GM19238 (cell line): Measurements from ENCODE around the gene EEF1AKMT2.
"Not testable (repeated sequence)": the region's sequence is repeated elsewhere in the genome, so short reads cannot be mapped to it uniquely, and the experiment has no call there.

Experiments used
- DNase-seq: peaks from one replicate; pipeline ENCODE4 v3.0.0; 2011; ENCODE audit warnings: low spot score; ENCODE audit not compliant: insufficient read length

Gene EEF1AKMT2

GRCh38 chr10:124756156-124756903, 35.4 kb downstream of the EEF1AKMT2 start:
- no peak for DNase-seq

GRCh38 chr10:124755581-124755980, 36.1 kb downstream of the EEF1AKMT2 start:
- no peak for DNase-seq

- no peak for DNase-seq
Measured at GRCh38 chr10:124754227-124754626, 37.5 kb downstream of the EEF1AKMT2 start.

GRCh38 chr10:124748953-124749645, 42.6 kb downstream of the EEF1AKMT2 start:
- DNase-seq, result no peak

- DNase-seq, result no peak
Measured at GRCh38 chr10:124748166-124748565, 43.5 kb downstream of the EEF1AKMT2 start.

- no peak for DNase-seq
Measured at GRCh38 chr10:124747745-124748144, 43.9 kb downstream of the EEF1AKMT2 start.

GRCh38 chr10:124746992-124747391, 44.7 kb downstream of the EEF1AKMT2 start:
- no peak for DNase-seq

GRCh38 chr10:124746447-124746846, 45.2 kb downstream of the EEF1AKMT2 start:
- DNase-seq, result not testable (repeated sequence)

- DNase-seq, result no peak
Measured at GRCh38 chr10:124745673-124746072, 46.0 kb downstream of the EEF1AKMT2 start.

GRCh38 chr10:124745252-124745651, 46.4 kb downstream of the EEF1AKMT2 start:
- no peak for DNase-seq

- peak; percentile 81 for DNase-seq
Measured at GRCh38 chr10:124744102-124745050, 47.3 kb downstream of the EEF1AKMT2 start, which contains the start of gene FAM53B. FAM53B (minus strand) TSS chr10:124744378; CDS start chr10:124706713, 37,665 bp downstream.

GRCh38 chr10:124743191-124744101, 48.2 kb downstream of the EEF1AKMT2 start:
- DNase-seq, result no peak

- no peak for DNase-seq
Measured at GRCh38 chr10:124742413-124743190, 49.1 kb downstream of the EEF1AKMT2 start.

- no peak for DNase-seq
Measured at GRCh38 chr10:124741922-124742412, 49.7 kb downstream of the EEF1AKMT2 start.

GRCh38 chr10:124741281-124741921, 50.3 kb downstream of the EEF1AKMT2 start:
- peak; percentile 70 for DNase-seq

GRCh38 chr10:124740369-124741280, 51.1 kb downstream of the EEF1AKMT2 start:
- DNase-seq, result no peak

- DNase-seq, result no peak
Measured at GRCh38 chr10:124739986-124740368, 51.7 kb downstream of the EEF1AKMT2 start.
